HepG2 (cell line): ENCODE measurements around the gene COL10A1. TPM values are rescaled to one million over a fixed set of nuclear protein-coding genes. Genes with fewer than 3 reads are reported as not detected.

Experiments
- AKNA ChIP-seq: sonication (generic); formaldehyde crosslinking; IDR thresholded peaks from 2 replicates; pipeline ENCODE4 v1.4.0; 2020; ENCODE audit warnings: missing genetic modification reagents, borderline replicate concordance
- KDM6A ChIP-seq: IDR thresholded peaks from 2 replicates; pipeline ENCODE4 v1.6.1; 2016; ENCODE audit warnings: low read depth
- MED1 ChIP-seq: sonication (generic); formaldehyde crosslinking; IDR thresholded peaks from 2 replicates; pipeline ENCODE4 v1.4.0; 2020; ENCODE audit warnings: missing genetic modification reagents
- MXD3 ChIP-seq: IDR thresholded peaks from 2 replicates; pipeline ENCODE4 v1.6.1; 2016; ENCODE audit warnings: mild to moderate bottlenecking, missing biosample characterization, missing genetic modification reagents
- NONO ChIP-seq, 2 experiments: fragments of 450-650 bp in 1 of 2; sonication (generic) in 1 of 2; formaldehyde crosslinking in 1 of 2; IDR thresholded peaks in 1 of 2; conservative IDR thresholded peaks in 1 of 2; 2 replicates each; pipeline versions ENCODE4 v1.6.1 to v1.8.0; 2017 to 2022; ENCODE audit warnings: mild to moderate bottlenecking in 1 of 2, missing genetic modification reagents in 1 of 2, moderate library complexity in 1 of 2
- U2AF2 ChIP-seq: fragments of 200-400 bp; formaldehyde crosslinking; IDR thresholded peaks from 2 replicates; pipeline ENCODE4 v1.6.1; 2017; ENCODE audit warnings: low read depth, mild to moderate bottlenecking, low read length
- ZC3H13 ChIP-seq: sonication (generic); formaldehyde crosslinking; IDR thresholded peaks from 2 replicates; pipeline ENCODE4 v1.8.1; 2023; ENCODE audit warnings: mild to moderate bottlenecking, missing genetic modification reagents, moderate library complexity
- ZNF724P ChIP-seq: sonication (generic); formaldehyde crosslinking; IDR thresholded peaks from 2 replicates; pipeline ENCODE4 v1.8.0; 2022; ENCODE audit warnings: missing genetic modification reagents, borderline replicate concordance
- polyA plus RNA-seq, 8 experiments: library from polyadenylated mRNA; depleted of rRNA in 3 of 8; stranded (reverse) in 7 of 8; unstranded in 1 of 8; fragments of >200 nt; fragmentation: Illumina TruSeq in 4 of 8; extraction: Trizol in 4 of 8; gene quantifications; 2 replicates each; pipeline versions ENCODE4 v1.2.1 to v1.2.3, GENCODE V29; 2011 to 2016; ENCODE audit warnings: low read depth in 4 of 8, missing spikeins in 1 of 8, mixed read lengths in 1 of 8; ENCODE audit not compliant: insufficient read depth in 1 of 8
- total RNA-seq, 5 experiments: library from RNA; depleted of rRNA; stranded (reverse); fragments of >200 nt; fragmentation: Illumina TruSeq; extraction: Trizol; gene quantifications; 2 replicates each; pipeline ENCODE4 v1.2.3, GENCODE V29; 2016; ENCODE audit warnings: low read depth in 1 of 5
- TF ChIP-seq, protein P1 (sequence below): sonication (generic); formaldehyde crosslinking; IDR thresholded peaks from 2 replicates; pipeline ENCODE4 v1.5.0; 2020; ENCODE audit warnings: mild to moderate bottlenecking, missing genetic modification reagents, borderline replicate concordance
- TF ChIP-seq, protein P2 (sequence below): sonication (generic); formaldehyde crosslinking; IDR thresholded peaks from 2 replicates; pipeline ENCODE4 v1.5.1; 2020; ENCODE audit warnings: missing genetic modification reagents, mild to moderate bottlenecking, borderline replicate concordance
- TF ChIP-seq, protein P3 (sequence below): sonication (generic); formaldehyde crosslinking; IDR thresholded peaks from 2 replicates; pipeline ENCODE4 v1.5.1; 2020; ENCODE audit warnings: mild to moderate bottlenecking, missing genetic modification reagents, borderline replicate concordance

COL10A1 gene
- total and polyA plus RNA-seq, 2 of the 13 experiments (the other 11 are each of a cell fraction or from before 2014, with no cell fraction given), result 0.07 TPM; not detected in 1

DNA sequence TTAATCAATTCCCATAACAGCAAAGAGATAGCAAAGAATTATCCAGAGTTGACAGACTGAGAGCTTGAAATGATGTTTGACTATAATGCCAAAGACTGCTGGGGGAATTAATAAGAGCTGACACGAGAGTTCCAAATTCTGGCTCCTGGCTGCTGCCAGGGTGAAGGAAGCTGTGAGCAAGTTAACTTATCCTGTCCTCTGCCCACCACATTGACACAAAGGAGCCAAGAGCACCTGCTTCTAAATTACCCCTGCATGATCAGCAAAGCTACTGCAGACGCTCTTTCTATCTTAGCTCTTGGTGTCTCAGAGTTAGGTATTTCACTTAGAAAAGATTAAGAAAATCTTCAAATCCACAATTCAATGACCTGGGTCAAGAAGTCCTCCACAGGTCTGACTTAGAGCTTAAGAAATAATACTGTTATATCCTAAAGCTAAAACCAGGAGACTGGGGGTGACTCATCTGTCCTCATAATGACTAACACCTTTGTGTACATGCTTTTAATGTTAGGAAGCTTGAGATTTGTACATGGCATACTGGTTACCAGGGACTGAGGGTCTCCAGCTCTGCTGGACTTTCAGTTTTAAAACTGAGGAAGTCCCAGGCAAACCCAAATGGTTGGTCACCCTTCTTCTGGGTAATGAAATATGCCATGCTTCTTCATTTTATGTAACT, 52.0 kb downstream of the COL10A1 start (continued):
- TF ChIP-seq, protein P1, sequence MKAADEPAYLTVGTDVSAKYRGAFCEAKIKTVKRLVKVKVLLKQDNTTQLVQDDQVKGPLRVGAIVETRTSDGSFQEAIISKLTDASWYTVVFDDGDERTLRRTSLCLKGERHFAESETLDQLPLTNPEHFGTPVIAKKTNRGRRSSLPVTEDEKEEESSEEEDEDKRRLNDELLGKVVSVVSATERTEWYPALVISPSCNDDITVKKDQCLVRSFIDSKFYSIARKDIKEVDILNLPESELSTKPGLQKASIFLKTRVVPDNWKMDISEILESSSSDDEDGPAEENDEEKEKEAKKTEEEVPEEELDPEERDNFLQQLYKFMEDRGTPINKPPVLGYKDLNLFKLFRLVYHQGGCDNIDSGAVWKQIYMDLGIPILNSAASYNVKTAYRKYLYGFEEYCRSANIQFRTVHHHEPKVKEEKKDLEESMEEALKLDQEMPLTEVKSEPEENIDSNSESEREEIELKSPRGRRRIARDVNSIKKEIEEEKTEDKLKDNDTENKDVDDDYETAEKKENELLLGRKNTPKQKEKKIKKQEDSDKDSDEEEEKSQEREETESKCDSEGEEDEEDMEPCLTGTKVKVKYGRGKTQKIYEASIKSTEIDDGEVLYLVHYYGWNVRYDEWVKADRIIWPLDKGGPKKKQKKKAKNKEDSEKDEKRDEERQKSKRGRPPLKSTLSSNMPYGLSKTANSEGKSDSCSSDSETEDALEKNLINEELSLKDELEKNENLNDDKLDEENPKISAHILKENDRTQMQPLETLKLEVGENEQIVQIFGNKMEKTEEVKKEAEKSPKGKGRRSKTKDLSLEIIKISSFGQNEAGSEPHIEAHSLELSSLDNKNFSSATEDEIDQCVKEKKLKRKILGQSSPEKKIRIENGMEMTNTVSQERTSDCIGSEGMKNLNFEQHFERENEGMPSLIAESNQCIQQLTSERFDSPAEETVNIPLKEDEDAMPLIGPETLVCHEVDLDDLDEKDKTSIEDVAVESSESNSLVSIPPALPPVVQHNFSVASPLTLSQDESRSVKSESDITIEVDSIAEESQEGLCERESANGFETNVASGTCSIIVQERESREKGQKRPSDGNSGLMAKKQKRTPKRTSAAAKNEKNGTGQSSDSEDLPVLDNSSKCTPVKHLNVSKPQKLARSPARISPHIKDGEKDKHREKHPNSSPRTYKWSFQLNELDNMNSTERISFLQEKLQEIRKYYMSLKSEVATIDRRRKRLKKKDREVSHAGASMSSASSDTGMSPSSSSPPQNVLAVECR (CRISPR knock-in tag), result no peak
- TF ChIP-seq KDM6A, result no peak
- TF ChIP-seq, protein P2, sequence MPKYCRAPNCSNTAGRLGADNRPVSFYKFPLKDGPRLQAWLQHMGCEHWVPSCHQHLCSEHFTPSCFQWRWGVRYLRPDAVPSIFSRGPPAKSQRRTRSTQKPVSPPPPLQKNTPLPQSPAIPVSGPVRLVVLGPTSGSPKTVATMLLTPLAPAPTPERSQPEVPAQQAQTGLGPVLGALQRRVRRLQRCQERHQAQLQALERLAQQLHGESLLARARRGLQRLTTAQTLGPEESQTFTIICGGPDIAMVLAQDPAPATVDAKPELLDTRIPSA (CRISPR knock-in tag), result no peak
- no peak for TF ChIP-seq NONO (IDR thresholded peaks at IDR 0.05)
- no peak for TF ChIP-seq NONO (CRISPR knock-in tag; conservative IDR thresholded peaks at IDR 0.05)
- TF ChIP-seq MXD3 (CRISPR knock-in tag), result no peak
- TF ChIP-seq, protein P3, sequence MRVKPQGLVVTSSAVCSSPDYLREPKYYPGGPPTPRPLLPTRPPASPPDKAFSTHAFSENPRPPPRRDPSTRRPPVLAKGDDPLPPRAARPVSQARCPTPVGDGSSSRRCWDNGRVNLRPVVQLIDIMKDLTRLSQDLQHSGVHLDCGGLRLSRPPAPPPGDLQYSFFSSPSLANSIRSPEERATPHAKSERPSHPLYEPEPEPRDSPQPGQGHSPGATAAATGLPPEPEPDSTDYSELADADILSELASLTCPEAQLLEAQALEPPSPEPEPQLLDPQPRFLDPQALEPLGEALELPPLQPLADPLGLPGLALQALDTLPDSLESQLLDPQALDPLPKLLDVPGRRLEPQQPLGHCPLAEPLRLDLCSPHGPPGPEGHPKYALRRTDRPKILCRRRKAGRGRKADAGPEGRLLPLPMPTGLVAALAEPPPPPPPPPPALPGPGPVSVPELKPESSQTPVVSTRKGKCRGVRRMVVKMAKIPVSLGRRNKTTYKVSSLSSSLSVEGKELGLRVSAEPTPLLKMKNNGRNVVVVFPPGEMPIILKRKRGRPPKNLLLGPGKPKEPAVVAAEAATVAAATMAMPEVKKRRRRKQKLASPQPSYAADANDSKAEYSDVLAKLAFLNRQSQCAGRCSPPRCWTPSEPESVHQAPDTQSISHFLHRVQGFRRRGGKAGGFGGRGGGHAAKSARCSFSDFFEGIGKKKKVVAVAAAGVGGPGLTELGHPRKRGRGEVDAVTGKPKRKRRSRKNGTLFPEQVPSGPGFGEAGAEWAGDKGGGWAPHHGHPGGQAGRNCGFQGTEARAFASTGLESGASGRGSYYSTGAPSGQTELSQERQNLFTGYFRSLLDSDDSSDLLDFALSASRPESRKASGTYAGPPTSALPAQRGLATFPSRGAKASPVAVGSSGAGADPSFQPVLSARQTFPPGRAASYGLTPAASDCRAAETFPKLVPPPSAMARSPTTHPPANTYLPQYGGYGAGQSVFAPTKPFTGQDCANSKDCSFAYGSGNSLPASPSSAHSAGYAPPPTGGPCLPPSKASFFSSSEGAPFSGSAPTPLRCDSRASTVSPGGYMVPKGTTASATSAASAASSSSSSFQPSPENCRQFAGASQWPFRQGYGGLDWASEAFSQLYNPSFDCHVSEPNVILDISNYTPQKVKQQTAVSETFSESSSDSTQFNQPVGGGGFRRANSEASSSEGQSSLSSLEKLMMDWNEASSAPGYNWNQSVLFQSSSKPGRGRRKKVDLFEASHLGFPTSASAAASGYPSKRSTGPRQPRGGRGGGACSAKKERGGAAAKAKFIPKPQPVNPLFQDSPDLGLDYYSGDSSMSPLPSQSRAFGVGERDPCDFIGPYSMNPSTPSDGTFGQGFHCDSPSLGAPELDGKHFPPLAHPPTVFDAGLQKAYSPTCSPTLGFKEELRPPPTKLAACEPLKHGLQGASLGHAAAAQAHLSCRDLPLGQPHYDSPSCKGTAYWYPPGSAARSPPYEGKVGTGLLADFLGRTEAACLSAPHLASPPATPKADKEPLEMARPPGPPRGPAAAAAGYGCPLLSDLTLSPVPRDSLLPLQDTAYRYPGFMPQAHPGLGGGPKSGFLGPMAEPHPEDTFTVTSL (CRISPR knock-in tag), result peak; percentile 42; the same call in 1 of the 2 replicates
- TF ChIP-seq U2AF2, result no peak
- peak; percentile 15; the same call in 1 of the 2 replicates for TF ChIP-seq MED1
- no peak for TF ChIP-seq AKNA
- no peak for TF ChIP-seq ZC3H13 (CRISPR knock-in tag)
- TF ChIP-seq ZNF724P, result no peak
